Thyroid gland (tissue), 4 donors: ENCODE measurements around the gene MARK1. TPM values are rescaled to one million over a fixed set of nuclear protein-coding genes. Genes with fewer than 3 reads are reported as not detected.

ENCODE experiments used
- DNase-seq, 2 donors: peaks; one replicate each; pipeline ENCODE4 v3.0.0-alpha.2; 2019
- H3K27ac ChIP-seq, 3 donors: fragments of 200-600 bp; sonication (generic); 1 replicate in 2 of 3; 2 replicates in 1 of 3; pipeline ENCODE4 v1.5.1; 2016 to 2019; ENCODE audit warnings: mild to moderate bottlenecking in 1 of 3, moderate library complexity in 1 of 3
- H3K27me3 ChIP-seq: fragments of 200-600 bp; sonication (generic); one replicate; pipeline ENCODE4 v1.5.1; 2019
- H3K36me3 ChIP-seq, 2 donors: fragments of 200-600 bp; sonication (generic); one replicate each; pipeline ENCODE4 v1.5.1; 2016 to 2019
- H3K4me1 ChIP-seq, 2 donors: fragments of 200-600 bp; sonication (generic); one replicate each; pipeline ENCODE4 v1.5.1; 2017 to 2019
- H3K4me3 ChIP-seq, 3 donors: fragments of 200-600 bp; sonication (generic); replicated peaks in 1 of 3; 1 replicate in 2 of 3; 2 replicates in 1 of 3; pipeline ENCODE4 v1.5.1; 2016; ENCODE audit warnings: mild to moderate bottlenecking in 1 of 3
- H3K9me3 ChIP-seq: fragments of 200-600 bp; sonication (generic); one replicate; pipeline ENCODE4 v1.5.1; 2017
- CTCF ChIP-seq, 6 experiments: fragments of 200-600 bp in 3 of 6; fragments of 450-650 bp in 3 of 6; sonication (generic) in 3 of 6; IDR thresholded peaks; one replicate each; pipeline ENCODE4 v1.5.1; 2016 to 2019; ENCODE audit warnings: antibody characterized with exemption in 6 of 6, mild to moderate bottlenecking in 2 of 6, inconsistent platforms in 1 of 6, moderate library complexity in 1 of 6
- POLR2A ChIP-seq, 2 donors: fragments of 450-650 bp; IDR thresholded peaks; one replicate each; pipeline ENCODE4 v1.6.1; 2017; ENCODE audit warnings: antibody characterized with exemption in 2 of 2, mild to moderate bottlenecking in 2 of 2, moderate library complexity in 1 of 2
- WGBS, 2 donors: methylation state at CpG; one replicate each; pipeline ENCODE4 v1.1.5; 2017; 5-methylcytosine and 5-hydroxymethylcytosine counted together
- intact Hi-C: fragments of 100-400 bp; cut with DNase I; formaldehyde crosslinking; loops from one replicate; pipeline ENCODE4 v1.15.1; 2023
- total RNA-seq, 4 donors: library from RNA; depleted of rRNA; stranded (reverse); fragments of >200 nt; gene quantifications; one replicate each; pipeline ENCODE4 v1.2.3, GENCODE V29; 2016

MARK1 gene
- total RNA-seq, 4 donors from 2014 or later, result 10.9 to 21.2 (median 14.4) TPM

GRCh38 chr1:220655509-220655908 is 127.6 kb downstream of the MARK1 start:
- intact Hi-C loops, result no loop called here
- no peaks in the 10 kb centered on the region for H3K9me3 ChIP-seq
- 92 to 93% methylated on average over 1 of the region's 1 CpG for WGBS, 2 donors
- peaks cover 0 to 10% of the 10 kb centered on the region in 2 donors for H3K36me3 ChIP-seq
- no peak overlapping the region for H3K27ac ChIP-seq
- DNase-seq, result no peak
- no peaks in the 10 kb centered on the region for H3K27me3 ChIP-seq
- no peaks in the 10 kb centered on the region for H3K4me1 ChIP-seq
- no peak for TF ChIP-seq POLR2A (IDR thresholded peaks at IDR 0.05)
- no peak for TF ChIP-seq CTCF (IDR thresholded peaks at IDR 0.05)
- H3K4me3 ChIP-seq, result no peak overlapping the region

- H3K4me1 ChIP-seq, result no peaks in the 10 kb centered on the region
- DNase-seq, result no peak
- H3K27ac ChIP-seq, result no peak overlapping the region
- intact Hi-C loops, result no loop called here
- peaks cover 0 to 10% of the 10 kb centered on the region in 2 donors for H3K36me3 ChIP-seq
- no peak overlapping the region for H3K4me3 ChIP-seq
- no peaks in the 10 kb centered on the region for H3K9me3 ChIP-seq
- H3K27me3 ChIP-seq, result no peaks in the 10 kb centered on the region
- TF ChIP-seq CTCF (IDR thresholded peaks at IDR 0.05) (no peak), POLR2A (IDR thresholded peaks at IDR 0.05) (no peak)
Measured at GRCh38 chr1:220655961-220656740, 128.2 kb downstream of the MARK1 start.

- no peaks in the 10 kb centered on the region for H3K4me1 ChIP-seq
- no peaks in the 10 kb centered on the region for H3K9me3 ChIP-seq
- no peak overlapping the region for H3K4me3 ChIP-seq
- H3K27ac ChIP-seq, result no peak overlapping the region
- intact Hi-C loops, result no loop called here
- H3K27me3 ChIP-seq, result no peaks in the 10 kb centered on the region
- H3K36me3 ChIP-seq, result no peaks in the 10 kb centered on the region
- no peak for DNase-seq
- no peak for TF ChIP-seq POLR2A (IDR thresholded peaks at IDR 0.05)
- no peak for TF ChIP-seq CTCF (IDR thresholded peaks at IDR 0.05)
- 83 to 87% methylated on average over 3 of the region's 3 CpGs for WGBS, 2 donors
Measured at GRCh38 chr1:220666349-220666748, 138.4 kb downstream of the MARK1 start.

GRCh38 chr1:220669005-220669404 is 141.1 kb downstream of the MARK1 start:
- Histone ChIP-seq H3K4me3 (no peak overlapping the region), H3K27ac (no peak overlapping the region), H3K4me1 (no peaks in the 10 kb centered on the region), H3K9me3 (no peaks in the 10 kb centered on the region), H3K36me3 (no peaks in the 10 kb centered on the region), H3K27me3 (no peaks in the 10 kb centered on the region)
- WGBS, 2 donors, result 81 to 90% methylated on average over 1 of the region's 1 CpG
- TF ChIP-seq POLR2A (IDR thresholded peaks at IDR 0.05) (no peak), CTCF (IDR thresholded peaks at IDR 0.05) (no peak)
- intact Hi-C loops, result no loop called here
- no peak for DNase-seq

- no peaks in the 10 kb centered on the region for H3K27me3 ChIP-seq
- no peak for DNase-seq
- H3K9me3 ChIP-seq, result no peaks in the 10 kb centered on the region
- intact Hi-C loops, result no loop called here
- no peaks in the 10 kb centered on the region for H3K4me1 ChIP-seq
- TF ChIP-seq CTCF (IDR thresholded peaks at IDR 0.05) (no peak), POLR2A (IDR thresholded peaks at IDR 0.05) (no peak)
- no peak overlapping the region for H3K4me3 ChIP-seq
- no peaks in the 10 kb centered on the region for H3K36me3 ChIP-seq
- no peak overlapping the region for H3K27ac ChIP-seq
Measured at GRCh38 chr1:220670365-220670764, 142.4 kb downstream of the MARK1 start.
